IPS-15b (cell line): ENCODE results near the gene FBXW11.
"Not testable (repeated sequence)": the region's sequence is repeated elsewhere in the genome, so short reads cannot be mapped to it uniquely, and the experiment has no call there.

Experiments
- H3K27me3 ChIP-seq: one replicate; pipeline ENCODE4 v1.6.1; 2013; ENCODE audit warnings: low read length; ENCODE audit not compliant: control insufficient read depth, insufficient read depth
- H3K36me3 ChIP-seq: one replicate; pipeline ENCODE4 v1.6.1; 2013; ENCODE audit warnings: low read length; ENCODE audit not compliant: control insufficient read depth, insufficient read depth
- H3K4me1 ChIP-seq: one replicate; pipeline ENCODE4 v1.6.1; 2013; ENCODE audit warnings: mild to moderate bottlenecking, low read length; ENCODE audit not compliant: control insufficient read depth, insufficient read depth
- H3K4me3 ChIP-seq: one replicate; pipeline ENCODE4 v1.5.1; 2013; ENCODE audit warnings: low read depth, low read length
- H3K9ac ChIP-seq: one replicate; pipeline ENCODE4 v1.6.1; 2013; ENCODE audit warnings: low read depth, mild to moderate bottlenecking, low read length
- H3K9me3 ChIP-seq: one replicate; pipeline ENCODE4 v1.6.1; 2013; ENCODE audit warnings: mild to moderate bottlenecking, low read length; ENCODE audit not compliant: control insufficient read depth, insufficient read depth

Gene FBXW11

DNA sequence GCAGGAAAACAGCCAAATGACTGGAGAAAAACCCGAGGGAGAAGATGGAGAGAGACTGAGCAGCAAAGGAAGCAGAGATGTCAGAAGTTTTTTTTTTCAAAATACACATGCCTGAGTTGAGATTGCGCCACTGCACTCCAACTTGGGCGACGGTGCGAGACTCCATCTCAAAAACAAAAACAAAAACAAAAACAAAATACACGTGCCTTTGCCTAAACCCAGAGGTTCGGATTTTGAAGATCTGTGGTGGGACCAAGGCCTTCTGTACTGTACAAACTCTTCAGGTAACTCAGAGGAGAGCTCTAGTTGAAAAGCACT lies 38.8 kb upstream of the FBXW11 start:
- no peak overlapping the region for H3K9ac ChIP-seq
- peaks cover 9% of the 10 kb centered on the region for H3K4me1 ChIP-seq
- H3K4me3 ChIP-seq: no peak overlapping the region
- H3K9me3 ChIP-seq: no peaks in the 10 kb centered on the region
- H3K36me3 ChIP-seq: peaks cover 3% of the 10 kb centered on the region
- H3K27me3 ChIP-seq: no peaks in the 10 kb centered on the region

DNA sequence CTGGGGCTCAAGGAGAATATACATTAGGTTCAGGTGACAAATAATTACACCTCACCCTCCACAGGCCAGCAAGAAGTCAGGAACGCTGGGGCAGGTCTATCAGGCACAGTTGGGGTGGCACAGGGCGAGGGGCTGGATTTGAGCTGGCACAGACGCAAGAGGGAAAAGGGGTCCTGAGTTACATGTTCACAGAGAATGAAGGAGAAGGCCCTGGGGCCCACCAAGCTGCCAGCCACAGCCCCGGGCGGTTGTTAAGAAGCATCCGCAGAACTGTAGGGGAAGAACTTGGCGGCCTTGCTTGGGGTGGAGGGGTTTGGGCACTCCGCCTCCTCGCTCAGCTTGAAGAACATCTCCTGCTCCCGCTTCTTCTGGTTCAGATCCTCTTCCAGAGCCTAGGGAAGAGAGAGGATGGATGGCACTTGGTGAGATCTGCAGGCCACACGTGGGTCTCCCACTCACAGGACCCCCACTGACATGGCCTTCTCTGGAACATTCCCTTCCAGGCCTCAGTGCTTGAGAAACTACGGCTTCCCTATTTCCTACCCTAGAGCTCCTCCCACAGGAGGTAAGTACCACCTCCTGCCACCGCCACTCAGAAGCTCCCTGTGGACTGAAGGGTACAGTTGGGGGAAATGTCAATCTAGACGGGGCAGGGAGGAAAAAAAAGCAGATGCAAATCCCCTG lies 38.3 kb upstream of the FBXW11 start:
- H3K36me3 ChIP-seq: peaks cover 3% of the 10 kb centered on the region
- H3K27me3 ChIP-seq: no peaks in the 10 kb centered on the region
- H3K9me3 ChIP-seq: no peaks in the 10 kb centered on the region
- no peak overlapping the region for H3K4me3 ChIP-seq
- no peak overlapping the region for H3K9ac ChIP-seq
- H3K4me1 ChIP-seq: peaks cover 11% of the 10 kb centered on the region

DNA sequence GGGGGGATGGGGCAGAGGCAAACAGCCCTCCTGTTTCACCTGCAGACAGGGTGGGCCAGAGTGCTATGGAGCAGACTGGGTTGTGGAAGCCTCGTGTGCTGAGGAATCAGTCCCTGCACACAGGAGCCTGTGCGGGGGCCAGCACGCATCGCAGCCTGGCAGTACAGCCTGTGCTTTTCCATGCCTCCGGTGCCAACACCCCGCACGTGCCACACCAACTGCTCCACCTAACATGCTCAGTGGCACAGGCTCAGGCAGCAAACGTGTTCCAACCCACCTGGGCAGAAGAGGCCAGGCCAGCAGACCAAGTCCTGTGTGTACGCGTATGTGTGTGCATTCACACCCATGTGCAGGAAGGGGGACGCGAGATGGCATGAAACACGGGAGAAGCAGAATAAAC lies 37.4 kb upstream of the FBXW11 start:
- Histone ChIP-seq H3K36me3 (peaks cover 3% of the 10 kb centered on the region), H3K9me3 (no peaks in the 10 kb centered on the region), H3K4me3 (no peak overlapping the region), H3K4me1 (peaks cover 5% of the 10 kb centered on the region), H3K27me3 (no peaks in the 10 kb centered on the region), H3K9ac (no peak overlapping the region)

DNA sequence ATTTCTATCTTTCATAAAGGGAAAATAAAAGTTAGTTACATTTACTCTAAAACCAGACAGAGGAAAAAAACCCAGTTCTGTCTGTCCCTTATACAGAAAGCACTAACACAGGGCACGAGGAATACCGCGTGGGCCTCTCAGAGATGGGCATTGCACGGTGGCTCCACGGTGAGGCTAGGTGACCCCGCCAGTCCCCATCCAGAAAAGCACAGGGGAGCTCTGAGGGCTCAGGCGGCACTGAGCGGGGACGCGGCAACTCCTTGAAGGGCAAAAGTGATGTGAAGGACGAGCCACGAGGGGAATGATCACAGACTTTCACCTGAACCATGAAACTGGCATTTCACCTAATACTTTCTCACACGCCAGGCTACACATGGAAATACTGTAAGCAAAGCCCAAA lies 35.7 kb upstream of the FBXW11 start:
- no peaks in the 10 kb centered on the region for H3K36me3 ChIP-seq
- no peaks in the 10 kb centered on the region for H3K27me3 ChIP-seq

DNA sequence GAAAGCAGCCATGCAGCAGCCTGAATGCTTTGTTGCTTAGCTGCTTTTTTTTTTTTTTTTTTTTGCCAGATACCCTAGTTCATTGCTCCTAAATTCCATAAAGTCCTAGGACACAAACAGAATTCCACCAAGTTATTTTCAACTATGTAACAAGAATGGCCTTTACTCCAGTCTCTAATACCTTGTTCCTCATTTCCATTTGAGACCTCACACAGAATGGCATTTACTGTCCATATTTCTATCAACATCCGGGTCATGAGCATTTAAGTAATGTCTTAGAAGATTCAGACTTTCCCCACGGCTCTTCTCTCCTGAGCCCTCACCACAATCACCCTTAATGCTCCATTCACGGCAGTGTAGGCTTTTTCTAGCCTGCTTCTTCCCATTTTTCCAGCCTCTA lies 31.7 kb upstream of the FBXW11 start:
- no peak overlapping the region for H3K9ac ChIP-seq
- no peaks in the 10 kb centered on the region for H3K27me3 ChIP-seq
- H3K4me1 ChIP-seq: peaks cover 2% of the 10 kb centered on the region
- H3K9me3 ChIP-seq: no peaks in the 10 kb centered on the region
- no peaks in the 10 kb centered on the region for H3K36me3 ChIP-seq
- no peak overlapping the region for H3K4me3 ChIP-seq

More for the DNA sequence above, 35.7 kb upstream of the FBXW11 start:
- Histone ChIP-seq H3K4me1 (peaks cover 3% of the 10 kb centered on the region), H3K4me3 (no peak overlapping the region), H3K9me3 (no peaks in the 10 kb centered on the region), H3K9ac (no peak overlapping the region)

DNA sequence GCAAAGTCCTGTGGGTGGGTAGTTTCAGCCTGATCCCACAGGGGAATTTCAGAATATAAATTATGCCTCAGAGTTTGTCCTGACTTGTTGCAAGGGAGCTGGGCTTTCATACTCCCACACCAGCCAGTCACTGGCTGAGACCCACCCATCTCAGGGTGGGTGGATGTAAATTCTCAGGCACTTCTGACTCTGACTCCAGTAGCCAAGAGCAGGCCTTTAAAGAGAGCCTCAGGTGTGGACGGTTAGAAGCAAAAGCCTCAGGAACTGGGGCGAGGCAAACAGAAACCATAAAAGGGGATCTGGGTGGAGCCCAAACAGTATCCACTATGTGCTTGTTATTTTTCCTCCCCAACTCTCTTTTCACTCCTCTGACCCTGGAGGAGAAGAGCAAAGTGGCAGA lies 28.6 kb upstream of the FBXW11 start:
- Histone ChIP-seq H3K4me1 (peaks cover 2% of the 10 kb centered on the region), H3K9ac (no peak overlapping the region), H3K36me3 (no peaks in the 10 kb centered on the region), H3K27me3 (no peaks in the 10 kb centered on the region), H3K9me3 (no peaks in the 10 kb centered on the region), H3K4me3 (no peak overlapping the region)

DNA sequence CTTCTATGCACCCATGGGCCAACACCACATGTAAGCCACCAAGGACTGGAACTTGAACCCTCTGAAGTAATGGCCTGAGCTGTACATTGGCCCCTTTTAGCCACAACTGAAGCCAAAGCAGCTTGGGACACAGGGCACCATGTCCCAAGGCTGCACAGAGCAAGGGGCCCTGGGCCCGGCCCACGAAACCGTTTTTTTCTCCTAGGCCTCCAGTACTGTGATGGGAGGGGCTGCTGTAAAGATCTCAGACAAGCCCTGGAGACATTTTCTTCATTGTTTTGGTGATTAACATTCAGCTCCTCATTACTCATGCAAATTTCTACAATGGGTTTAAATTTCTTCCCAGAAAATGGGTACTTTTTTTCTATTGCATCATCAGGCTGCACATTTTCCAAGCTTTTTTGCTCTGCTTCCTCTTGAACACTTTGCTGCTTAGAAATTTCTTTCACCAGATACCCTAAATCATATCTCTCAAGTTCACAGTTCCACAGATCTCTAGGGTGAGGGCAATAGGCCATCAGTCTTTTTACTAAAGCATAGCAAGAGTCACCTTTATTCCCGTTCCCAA lies 25.5 kb upstream of the FBXW11 start:
- Histone ChIP-seq H3K9me3 (no peaks in the 10 kb centered on the region), H3K4me3 (no peak overlapping the region), H3K36me3 (no peaks in the 10 kb centered on the region), H3K27me3 (no peaks in the 10 kb centered on the region), H3K9ac (no peak overlapping the region), H3K4me1 (no peaks in the 10 kb centered on the region)

DNA sequence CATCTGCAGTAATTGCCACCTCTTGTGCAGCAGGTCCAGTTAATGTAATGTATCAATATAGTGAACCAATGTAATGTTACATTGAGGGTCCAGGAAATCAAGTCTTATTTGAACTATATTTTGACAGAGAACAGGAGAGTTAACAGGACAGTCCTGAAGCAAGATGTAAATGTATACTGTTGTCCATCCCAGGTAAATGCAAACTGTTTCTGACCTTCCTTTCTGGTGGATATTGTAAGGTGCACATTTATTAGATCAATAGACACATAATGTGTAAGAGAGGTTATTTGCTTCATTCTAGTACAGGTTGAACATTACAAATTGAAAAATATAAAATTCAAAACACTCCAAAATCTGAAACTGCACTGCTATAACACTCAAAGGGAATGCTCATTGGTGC lies 23.4 kb upstream of the FBXW11 start:
- H3K4me3 ChIP-seq: no peak overlapping the region
- no peaks in the 10 kb centered on the region for H3K4me1 ChIP-seq
- no peaks in the 10 kb centered on the region for H3K27me3 ChIP-seq
- H3K36me3 ChIP-seq: no peaks in the 10 kb centered on the region
- H3K9ac ChIP-seq: no peak overlapping the region
- H3K9me3 ChIP-seq: no peaks in the 10 kb centered on the region

DNA sequence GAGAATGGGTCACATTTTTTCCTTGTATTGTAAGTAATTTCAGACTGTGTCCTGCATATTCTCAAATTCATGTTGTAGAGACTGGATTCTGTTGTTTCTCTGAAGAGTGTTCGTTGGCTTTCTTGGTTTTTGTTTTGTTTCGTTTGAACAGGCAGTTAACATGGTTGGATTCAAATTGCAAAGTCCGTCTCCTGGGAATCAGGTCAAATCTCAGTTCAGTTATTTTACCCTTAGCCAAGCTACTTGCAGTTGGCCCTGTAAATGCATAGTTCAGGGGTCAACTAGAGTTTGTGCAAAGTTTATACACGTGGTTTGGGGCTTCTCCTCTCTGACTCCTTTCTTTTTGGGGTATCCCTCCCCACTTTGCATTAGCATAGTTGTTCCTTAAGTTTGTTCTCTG lies 21.7 kb upstream of the FBXW11 start:
- no peaks in the 10 kb centered on the region for H3K27me3 ChIP-seq
- no peaks in the 10 kb centered on the region for H3K36me3 ChIP-seq
- no peaks in the 10 kb centered on the region for H3K9me3 ChIP-seq
- no peaks in the 10 kb centered on the region for H3K4me1 ChIP-seq
- H3K9ac ChIP-seq: no peak overlapping the region
- H3K4me3 ChIP-seq: no peak overlapping the region

DNA sequence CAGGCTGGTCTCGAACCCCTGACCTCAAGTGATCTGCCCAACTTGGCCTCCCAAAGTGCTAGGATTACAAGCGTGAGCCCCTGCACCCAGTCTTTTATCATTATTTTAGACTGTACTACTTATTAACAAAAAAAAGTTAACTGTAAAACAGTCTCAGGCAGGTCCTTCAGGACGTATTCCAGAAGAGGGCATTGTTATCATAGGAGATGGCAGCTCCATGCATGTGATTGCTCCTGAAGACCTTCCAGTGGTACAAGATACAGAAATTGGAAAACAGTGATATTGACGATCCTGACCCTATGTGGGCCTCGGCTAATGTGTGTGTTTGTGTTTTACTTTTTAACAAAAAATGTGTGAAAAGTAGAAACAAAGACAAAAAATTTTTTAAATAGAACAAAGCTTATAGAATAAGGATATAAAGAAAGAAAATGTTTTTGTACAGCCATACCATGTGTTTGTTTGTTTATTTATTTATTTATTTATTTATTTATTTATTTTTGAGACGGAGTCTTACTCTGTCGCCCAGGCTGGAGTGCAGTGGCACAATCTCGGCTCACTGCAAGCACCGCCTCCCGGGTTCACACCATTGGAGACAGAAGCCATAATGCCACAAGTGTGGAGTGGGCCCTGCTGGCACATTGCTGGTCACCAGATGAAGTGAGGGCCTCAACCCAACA lies 13.8 kb upstream of the FBXW11 start:
- H3K4me1 ChIP-seq, H3K27me3 ChIP-seq, H3K4me3 ChIP-seq, H3K9ac ChIP-seq, H3K9me3 ChIP-seq, H3K36me3 ChIP-seq: not testable (repeated sequence)

DNA sequence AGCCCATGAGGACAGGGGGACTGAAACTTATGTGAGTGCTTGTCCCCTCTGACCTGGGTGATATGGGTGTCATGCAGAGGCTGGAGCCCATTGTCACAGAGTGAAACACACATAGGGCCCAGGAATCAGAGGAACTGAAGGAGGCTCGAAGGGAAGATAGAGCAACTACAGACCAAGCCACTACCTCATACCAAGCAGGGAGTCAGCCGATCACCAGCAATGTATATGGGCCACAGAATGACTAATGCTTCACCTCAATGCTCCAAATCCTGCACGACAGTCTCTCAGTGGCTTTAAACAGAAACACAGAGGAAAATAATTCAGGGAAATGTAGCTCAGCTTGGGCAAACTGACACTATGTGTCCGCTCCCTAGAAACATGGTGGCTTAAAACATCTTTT lies 8.9 kb upstream of the FBXW11 start:
- Histone ChIP-seq H3K36me3 (no peaks in the 10 kb centered on the region), H3K27me3 (no peaks in the 10 kb centered on the region), H3K9me3 (no peaks in the 10 kb centered on the region), H3K4me1 (peaks cover under 1% of the 10 kb centered on the region), H3K9ac (no peak overlapping the region), H3K4me3 (no peak overlapping the region)

DNA sequence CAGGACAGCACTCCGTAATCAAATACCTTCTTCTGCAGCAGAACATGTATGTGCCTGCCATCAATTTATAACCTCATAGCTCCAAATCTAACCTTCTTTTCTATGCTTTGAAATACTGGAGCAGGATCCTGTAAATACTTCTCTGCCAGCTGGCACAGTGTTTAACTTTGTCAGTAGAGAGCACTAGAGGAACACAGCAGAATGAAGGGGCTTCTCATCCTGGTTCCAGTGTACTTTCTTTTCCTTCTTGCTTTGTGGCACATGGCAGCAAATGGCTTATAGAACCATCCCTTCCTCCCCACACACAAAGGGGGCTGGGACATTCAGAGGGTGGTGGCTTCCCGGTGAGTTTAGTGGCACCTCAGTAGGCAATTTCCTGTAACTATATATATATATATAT lies 3.8 kb upstream of the FBXW11 start:
- peaks cover 3% of the 10 kb centered on the region for H3K36me3 ChIP-seq

More for the DNA sequence above, 3.8 kb upstream of the FBXW11 start:
- Histone ChIP-seq H3K9me3 (no peaks in the 10 kb centered on the region), H3K9ac (no peak overlapping the region), H3K4me1 (peaks cover 12% of the 10 kb centered on the region), H3K4me3 (no peak overlapping the region), H3K27me3 (no peaks in the 10 kb centered on the region)
